Sigmoid colon (tissue), 7 donors: ENCODE data around the gene MTMR3. TPM values are rescaled to one million over a fixed set of nuclear protein-coding genes. Genes with fewer than 3 reads are reported as not detected.

Experiments
- DNase-seq: peaks from one replicate; pipeline ENCODE4 v3.0.0-alpha.2; 2019
- H3K27ac ChIP-seq, 4 donors: fragments of 200-600 bp; sonication (generic); one replicate each; pipeline ENCODE4 v1.5.1; 2016 to 2019; ENCODE audit warnings: mild to moderate bottlenecking in 1 of 4
- H3K27me3 ChIP-seq, 3 donors: fragments of 200-600 bp; sonication (generic); one replicate each; pipeline ENCODE4 v1.5.1; 2019; ENCODE audit warnings: mild to moderate bottlenecking in 1 of 3
- H3K36me3 ChIP-seq, 4 donors: fragments of 200-600 bp; sonication (generic); one replicate each; pipeline ENCODE4 v1.5.1; 2016 to 2019
- H3K4me1 ChIP-seq, 4 donors: fragments of 200-600 bp; sonication (generic); one replicate each; pipeline ENCODE4 v1.5.1; 2017 to 2019
- H3K4me3 ChIP-seq, 4 donors: fragments of 200-600 bp; sonication (generic); one replicate each; pipeline ENCODE4 v1.5.1; 2017 to 2019; ENCODE audit warnings: mild to moderate bottlenecking in 2 of 4, moderate library complexity in 1 of 4
- H3K9me3 ChIP-seq, 4 donors: fragments of 200-600 bp in 3 of 4; sonication (generic) in 3 of 4; one replicate each; pipeline versions ENCODE4 v1.5.1 to v1.6.1; 2013 to 2019
- EP300 ChIP-seq, 4 donors: sonication (generic); formaldehyde crosslinking; IDR thresholded peaks; one replicate each; pipeline ENCODE4 v1.6.1; 2017; ENCODE audit warnings: antibody characterized with exemption in 4 of 4
- POLR2A ChIP-seq, 2 donors: fragments of 450-650 bp; IDR thresholded peaks; one replicate each; pipeline ENCODE4 v1.6.1; 2016; ENCODE audit warnings: antibody characterized with exemption in 2 of 2, mild to moderate bottlenecking in 2 of 2, moderate library complexity in 2 of 2
- POLR2AphosphoS5 ChIP-seq, 4 donors: sonication (generic); formaldehyde crosslinking; IDR thresholded peaks; one replicate each; pipeline ENCODE4 v1.6.1; 2017; ENCODE audit warnings: antibody characterized with exemption in 4 of 4
- WGBS, 2 donors: extraction: QIAGEN DNeasy Blood & Tissue Kit; methylation state at CpG; one replicate each; pipeline ENCODE4 v1.1.7; 2013; 5-methylcytosine and 5-hydroxymethylcytosine counted together
- intact Hi-C: fragments of 100-400 bp; cut with DNase I; formaldehyde crosslinking; loops from one replicate; pipeline ENCODE4 v1.15.1; 2023
- polyA plus RNA-seq, 3 donors: library from polyadenylated mRNA; stranded (reverse); fragments of 200-250 nt; gene quantifications; one replicate each; pipeline ENCODE4 v1.2.3, GENCODE V29; 2013
- total RNA-seq, 4 donors: library from RNA; depleted of rRNA; stranded (reverse); fragments of >200 nt; gene quantifications; one replicate each; pipeline ENCODE4 v1.1.0, GENCODE V29; 2016
- TF ChIP-seq, protein P1 (sequence below), 4 experiments: fragments of 450-650 bp in 3 of 4; fragments of 200-600 bp in 1 of 4; IDR thresholded peaks; one replicate each; pipeline ENCODE4 v1.5.1; 2016 to 2019; ENCODE audit warnings: antibody characterized with exemption in 4 of 4, mild to moderate bottlenecking in 3 of 4, moderate library complexity in 2 of 4
- donor health status: healthy with polysubstance abuse.
- donor health status: Bipolar disorder and iron deficiency.
- donor health status: healthy.

Gene MTMR3
- total and polyA plus RNA-seq, 7 donors: 6.6 to 52.3 (median 40.7) TPM

DNA sequence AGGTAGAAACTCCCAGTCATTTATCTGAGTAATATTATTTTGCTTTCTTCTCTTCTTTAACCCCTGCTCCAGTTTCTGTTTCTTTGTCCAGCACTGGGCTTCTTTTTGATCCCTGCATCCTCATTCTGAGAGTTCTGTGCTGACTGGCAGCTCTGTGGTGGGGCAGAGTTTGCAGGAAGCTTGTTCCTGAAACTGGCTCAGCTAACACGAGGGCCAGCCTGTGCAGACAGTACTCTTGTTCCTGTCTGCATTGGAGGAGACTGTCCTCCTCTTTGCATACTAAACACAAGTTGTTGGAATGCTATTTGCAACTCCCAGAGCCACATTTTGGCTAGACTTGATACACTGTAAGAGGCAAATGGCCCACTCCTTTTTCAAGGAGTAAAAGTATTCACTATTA lies 104.2 kb downstream of the MTMR3 start:
- Histone ChIP-seq H3K27me3 (no peaks in the 10 kb centered on the region), H3K27ac (no peak overlapping the region), H3K36me3 (peaks cover 0 to 47% (median 5%) of the 10 kb centered on the region in 4 donors), H3K4me1 (no peaks in the 10 kb centered on the region), H3K4me3 (no peak overlapping the region), H3K9me3 (no peaks in the 10 kb centered on the region)
- intact Hi-C loops: no loop called here
- no peak for DNase-seq
- TF ChIP-seq, protein P1, sequence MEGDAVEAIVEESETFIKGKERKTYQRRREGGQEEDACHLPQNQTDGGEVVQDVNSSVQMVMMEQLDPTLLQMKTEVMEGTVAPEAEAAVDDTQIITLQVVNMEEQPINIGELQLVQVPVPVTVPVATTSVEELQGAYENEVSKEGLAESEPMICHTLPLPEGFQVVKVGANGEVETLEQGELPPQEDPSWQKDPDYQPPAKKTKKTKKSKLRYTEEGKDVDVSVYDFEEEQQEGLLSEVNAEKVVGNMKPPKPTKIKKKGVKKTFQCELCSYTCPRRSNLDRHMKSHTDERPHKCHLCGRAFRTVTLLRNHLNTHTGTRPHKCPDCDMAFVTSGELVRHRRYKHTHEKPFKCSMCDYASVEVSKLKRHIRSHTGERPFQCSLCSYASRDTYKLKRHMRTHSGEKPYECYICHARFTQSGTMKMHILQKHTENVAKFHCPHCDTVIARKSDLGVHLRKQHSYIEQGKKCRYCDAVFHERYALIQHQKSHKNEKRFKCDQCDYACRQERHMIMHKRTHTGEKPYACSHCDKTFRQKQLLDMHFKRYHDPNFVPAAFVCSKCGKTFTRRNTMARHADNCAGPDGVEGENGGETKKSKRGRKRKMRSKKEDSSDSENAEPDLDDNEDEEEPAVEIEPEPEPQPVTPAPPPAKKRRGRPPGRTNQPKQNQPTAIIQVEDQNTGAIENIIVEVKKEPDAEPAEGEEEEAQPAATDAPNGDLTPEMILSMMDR (IDR thresholded peaks at IDR 0.05): no peak
- TF ChIP-seq POLR2AphosphoS5 (IDR thresholded peaks at IDR 0.05) (no peak), EP300 (IDR thresholded peaks at IDR 0.05) (no peak), POLR2A (IDR thresholded peaks at IDR 0.05) (no peak)
- WGBS, 2 donors: 5 to 15% methylated on average over 1 of the region's 1 CpG

DNA sequence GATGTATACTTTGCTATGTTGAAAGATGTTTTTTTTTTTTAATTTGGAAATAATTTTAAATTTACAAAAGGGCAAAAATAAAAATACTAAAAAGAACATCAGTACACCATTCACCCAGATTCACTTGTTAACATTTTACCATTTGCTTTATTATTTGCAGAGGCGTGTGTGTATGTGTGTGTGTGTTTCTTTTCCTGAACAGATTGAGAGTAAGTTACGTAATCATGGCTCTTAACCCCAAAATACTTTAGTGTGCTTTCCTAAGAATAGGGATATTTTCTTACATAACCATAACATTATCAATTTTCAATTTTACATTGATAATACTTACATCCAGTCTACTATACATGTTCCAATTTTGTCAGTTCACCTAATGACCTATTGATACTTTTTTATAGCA lies 105.7 kb downstream of the MTMR3 start:
- no peaks in the 10 kb centered on the region for H3K9me3 ChIP-seq
- DNase-seq: no peak
- intact Hi-C loops: no loop called here
- H3K4me1 ChIP-seq: no peaks in the 10 kb centered on the region
- no peaks in the 10 kb centered on the region for H3K27me3 ChIP-seq
- 80 to 92% methylated on average over 2 of the region's 2 CpGs for WGBS, 2 donors
- TF ChIP-seq POLR2AphosphoS5 (IDR thresholded peaks at IDR 0.05): no peak
- TF ChIP-seq POLR2A (IDR thresholded peaks at IDR 0.05): no peak
- TF ChIP-seq, protein P1 (IDR thresholded peaks at IDR 0.05): no peak
- TF ChIP-seq EP300 (IDR thresholded peaks at IDR 0.05): no peak
- H3K27ac ChIP-seq: no peak overlapping the region
- peaks cover 0 to 59% (median 6%) of the 10 kb centered on the region in 4 donors for H3K36me3 ChIP-seq
- no peak overlapping the region for H3K4me3 ChIP-seq

DNA sequence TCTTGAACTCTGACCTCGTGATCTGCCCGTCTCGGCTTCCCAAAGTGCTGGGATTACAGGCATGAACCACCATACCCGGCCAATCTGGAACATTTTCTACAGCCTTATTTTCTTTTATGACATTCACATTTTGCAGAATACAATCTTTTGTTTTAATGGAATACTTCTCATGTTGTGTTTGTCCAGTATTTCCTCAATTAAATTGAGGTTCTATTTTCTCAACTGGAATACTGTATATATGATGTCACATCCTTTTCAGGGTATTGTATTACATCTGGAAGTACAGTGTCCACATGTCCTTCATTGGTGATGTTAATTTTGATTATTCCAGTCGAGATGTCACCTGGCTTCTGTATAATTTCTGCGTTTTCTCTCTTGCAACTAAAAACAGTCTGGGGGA lies 106.5 kb downstream of the MTMR3 start:
- intact Hi-C loops: no loop called here
- 92 to 93% methylated on average over 6 of the region's 6 CpGs for WGBS, 2 donors
- Histone ChIP-seq H3K4me1 (peaks cover 0 to under 1% (median 0%) of the 10 kb centered on the region in 4 donors), H3K9me3 (no peaks in the 10 kb centered on the region), H3K27me3 (no peaks in the 10 kb centered on the region), H3K4me3 (no peak overlapping the region), H3K36me3 (peaks cover 0 to 53% (median 8%) of the 10 kb centered on the region in 4 donors), H3K27ac (no peak overlapping the region)
- no peak for DNase-seq
- TF ChIP-seq POLR2AphosphoS5 (IDR thresholded peaks at IDR 0.05): no peak
- no peak for TF ChIP-seq EP300 (IDR thresholded peaks at IDR 0.05)
- TF ChIP-seq, protein P1 (IDR thresholded peaks at IDR 0.05): no peak
- no peak for TF ChIP-seq POLR2A (IDR thresholded peaks at IDR 0.05)

DNA sequence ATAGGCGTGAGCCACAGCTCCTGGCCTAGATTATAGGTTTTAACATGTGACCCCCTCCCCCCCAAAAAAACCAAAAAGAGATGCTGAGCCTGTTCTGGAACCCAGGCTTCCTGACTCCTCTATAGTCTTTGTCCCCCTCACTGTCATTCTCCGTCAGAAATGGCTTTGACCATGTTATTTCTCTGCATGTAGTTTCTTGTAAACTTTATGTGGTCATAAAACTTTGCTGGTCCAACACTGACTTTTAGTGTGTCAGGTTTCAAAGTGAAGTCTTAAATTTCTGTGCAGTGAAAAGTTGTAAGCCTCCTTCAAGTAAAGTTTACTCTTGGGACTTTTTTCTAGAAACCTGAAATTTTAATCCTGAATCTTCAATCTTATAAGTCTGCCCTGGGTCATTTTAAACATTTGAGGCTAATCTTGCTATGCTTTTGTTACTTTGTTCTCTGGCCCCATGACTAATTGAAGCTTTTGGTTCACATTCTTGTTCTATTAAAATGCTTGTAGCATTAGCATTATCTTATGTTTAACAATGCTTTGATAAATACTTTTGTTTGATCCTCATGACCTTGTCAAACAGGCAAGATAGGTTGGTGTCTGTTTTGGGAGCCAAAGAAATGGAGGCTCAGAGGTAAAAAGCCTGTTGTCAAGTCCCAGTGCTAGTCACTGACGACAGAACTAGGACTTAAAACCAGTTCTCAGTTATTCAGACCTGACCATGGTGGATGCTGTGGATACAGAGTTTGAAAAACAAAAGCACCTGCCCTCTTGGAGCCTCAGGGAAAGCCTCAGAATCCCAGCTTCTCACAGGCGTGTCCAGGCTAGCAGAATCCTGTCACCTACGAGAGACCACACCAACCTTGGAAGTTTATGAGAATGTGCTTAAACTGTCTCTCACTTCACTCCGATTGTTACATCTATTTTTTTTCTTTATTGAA lies 109.6 kb downstream of the MTMR3 start:
- H3K4me3 ChIP-seq: no peak overlapping the region
- intact Hi-C loops: no loop called here
- no peaks in the 10 kb centered on the region for H3K27me3 ChIP-seq
- TF ChIP-seq POLR2AphosphoS5 (IDR thresholded peaks at IDR 0.05): no peak
- TF ChIP-seq, protein P1 (IDR thresholded peaks at IDR 0.05): no peak
- no peak for TF ChIP-seq EP300 (IDR thresholded peaks at IDR 0.05)
- no peak for TF ChIP-seq POLR2A (IDR thresholded peaks at IDR 0.05)
- peaks cover 0 to 18% (median 4%) of the 10 kb centered on the region in 4 donors for H3K4me1 ChIP-seq
- H3K27ac ChIP-seq: no peak overlapping the region
- no peak for DNase-seq
- no peaks in the 10 kb centered on the region for H3K9me3 ChIP-seq
- H3K36me3 ChIP-seq: peaks cover 0 to 38% (median 8%) of the 10 kb centered on the region in 4 donors
- 59 to 78% methylated on average over 6 of the region's 6 CpGs for WGBS, 2 donors
